IPS-15b (cell line): Measurements from ENCODE around the gene VRK2.

Experiments
- H3K27me3 ChIP-seq: one replicate; pipeline ENCODE4 v1.6.1; 2013; ENCODE audit warnings: low read length; ENCODE audit not compliant: control insufficient read depth, insufficient read depth
- H3K36me3 ChIP-seq: one replicate; pipeline ENCODE4 v1.6.1; 2013; ENCODE audit warnings: low read length; ENCODE audit not compliant: control insufficient read depth, insufficient read depth
- H3K4me1 ChIP-seq: one replicate; pipeline ENCODE4 v1.6.1; 2013; ENCODE audit warnings: mild to moderate bottlenecking, low read length; ENCODE audit not compliant: control insufficient read depth, insufficient read depth
- H3K4me3 ChIP-seq: one replicate; pipeline ENCODE4 v1.5.1; 2013; ENCODE audit warnings: low read depth, low read length
- H3K9ac ChIP-seq: one replicate; pipeline ENCODE4 v1.6.1; 2013; ENCODE audit warnings: low read depth, mild to moderate bottlenecking, low read length
- H3K9me3 ChIP-seq: one replicate; pipeline ENCODE4 v1.6.1; 2013; ENCODE audit warnings: mild to moderate bottlenecking, low read length; ENCODE audit not compliant: control insufficient read depth, insufficient read depth

Gene VRK2

DNA sequence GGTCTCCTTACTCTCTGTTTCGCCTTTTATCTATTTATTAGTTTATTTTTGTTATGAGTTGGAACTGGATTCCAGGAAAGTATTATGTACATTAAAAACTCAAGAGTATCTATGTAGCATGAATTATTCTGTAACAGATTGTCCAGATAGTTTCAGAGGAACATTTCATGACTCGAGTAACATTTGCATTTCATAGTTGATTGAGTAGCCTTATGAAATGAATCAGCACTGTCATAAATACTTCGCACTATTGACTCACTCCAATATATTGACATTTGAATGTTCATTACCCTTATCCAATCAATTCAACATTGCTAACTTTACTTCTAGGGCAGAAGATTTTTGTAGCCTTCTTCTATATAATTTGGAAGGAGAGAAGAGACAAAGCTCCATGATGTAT lies 11.3 kb upstream of the VRK2 start:
- Histone ChIP-seq H3K4me1 (no peaks in the 10 kb centered on the region), H3K27me3 (no peaks in the 10 kb centered on the region), H3K9ac (no peak overlapping the region), H3K9me3 (no peaks in the 10 kb centered on the region), H3K4me3 (no peak overlapping the region), H3K36me3 (no peaks in the 10 kb centered on the region)

DNA sequence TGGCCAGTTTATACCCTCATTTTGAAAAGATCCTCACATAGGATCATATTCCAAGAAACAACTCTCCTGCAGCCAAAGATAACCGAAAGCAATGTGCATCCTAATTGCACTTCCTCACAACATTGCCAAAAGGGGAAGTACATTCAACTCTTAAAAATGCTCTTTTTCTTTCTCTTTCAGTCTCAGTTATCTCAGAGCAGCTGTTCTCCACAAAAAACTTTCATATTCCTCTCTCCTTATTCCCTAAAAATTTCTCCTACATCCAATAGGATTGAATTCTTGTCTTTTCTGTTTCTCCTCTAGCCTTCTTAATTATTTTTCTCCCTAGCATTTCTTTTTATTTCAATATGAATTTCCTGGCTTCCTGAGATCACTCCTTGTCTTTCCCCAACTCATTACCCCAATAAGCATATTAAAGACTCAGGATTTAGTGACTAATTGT lies 7.4 kb upstream of the VRK2 start:
- no peak overlapping the region for H3K9ac ChIP-seq
- no peaks in the 10 kb centered on the region for H3K36me3 ChIP-seq
- no peaks in the 10 kb centered on the region for H3K4me1 ChIP-seq
- H3K27me3 ChIP-seq: no peaks in the 10 kb centered on the region
- no peak overlapping the region for H3K4me3 ChIP-seq
- H3K9me3 ChIP-seq: no peaks in the 10 kb centered on the region

DNA sequence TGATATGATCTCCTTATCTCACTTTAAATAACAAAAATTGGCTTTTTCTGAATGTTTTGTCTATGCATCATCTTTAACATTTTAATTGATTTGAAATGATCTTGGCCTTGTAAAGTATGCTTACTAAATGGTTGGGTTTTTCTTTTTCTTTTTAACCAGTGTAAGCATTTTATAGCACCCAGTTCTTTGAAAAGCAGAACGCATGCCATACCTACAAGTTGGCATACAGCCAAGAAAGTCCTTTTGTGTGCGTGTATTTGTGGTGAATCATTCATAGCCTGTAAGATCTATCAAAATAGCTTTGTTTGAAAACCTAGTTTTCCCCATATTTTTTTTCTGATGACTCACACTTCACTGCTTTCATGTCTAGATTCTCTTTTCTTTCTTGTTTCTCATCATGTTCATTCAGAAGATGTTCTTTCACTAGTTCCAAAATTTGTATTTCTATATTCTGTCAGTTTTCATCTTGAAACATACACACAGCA lies 4.1 kb upstream of the VRK2 start:
- H3K4me3 ChIP-seq: no peak overlapping the region
- H3K27me3 ChIP-seq: no peaks in the 10 kb centered on the region
- no peaks in the 10 kb centered on the region for H3K36me3 ChIP-seq
- H3K4me1 ChIP-seq: peaks cover under 1% of the 10 kb centered on the region
- H3K9ac ChIP-seq: no peak overlapping the region
- H3K9me3 ChIP-seq: no peaks in the 10 kb centered on the region

DNA sequence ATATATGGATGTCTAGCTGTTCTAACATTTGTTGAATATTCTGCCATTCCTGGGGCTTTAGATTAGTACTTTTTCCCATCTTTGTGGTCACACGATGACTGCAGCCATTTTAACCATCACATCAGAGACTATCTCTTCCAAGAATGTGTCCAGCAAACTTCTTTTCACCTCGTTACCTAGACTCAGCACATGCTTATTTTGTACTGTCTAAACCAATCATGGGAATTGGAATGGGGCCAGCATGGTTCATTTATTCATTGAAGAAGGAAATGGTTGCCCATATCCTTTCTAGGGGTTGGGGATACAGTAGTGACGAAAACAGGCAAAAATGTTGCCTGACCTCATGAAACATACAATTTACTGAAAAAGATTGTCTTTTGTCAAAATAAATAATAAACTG lies 2.5 kb upstream of the VRK2 start:
- Histone ChIP-seq H3K9me3 (no peaks in the 10 kb centered on the region), H3K36me3 (no peaks in the 10 kb centered on the region), H3K9ac (no peak overlapping the region), H3K4me3 (no peak overlapping the region), H3K27me3 (no peaks in the 10 kb centered on the region), H3K4me1 (peaks cover 3% of the 10 kb centered on the region)

DNA sequence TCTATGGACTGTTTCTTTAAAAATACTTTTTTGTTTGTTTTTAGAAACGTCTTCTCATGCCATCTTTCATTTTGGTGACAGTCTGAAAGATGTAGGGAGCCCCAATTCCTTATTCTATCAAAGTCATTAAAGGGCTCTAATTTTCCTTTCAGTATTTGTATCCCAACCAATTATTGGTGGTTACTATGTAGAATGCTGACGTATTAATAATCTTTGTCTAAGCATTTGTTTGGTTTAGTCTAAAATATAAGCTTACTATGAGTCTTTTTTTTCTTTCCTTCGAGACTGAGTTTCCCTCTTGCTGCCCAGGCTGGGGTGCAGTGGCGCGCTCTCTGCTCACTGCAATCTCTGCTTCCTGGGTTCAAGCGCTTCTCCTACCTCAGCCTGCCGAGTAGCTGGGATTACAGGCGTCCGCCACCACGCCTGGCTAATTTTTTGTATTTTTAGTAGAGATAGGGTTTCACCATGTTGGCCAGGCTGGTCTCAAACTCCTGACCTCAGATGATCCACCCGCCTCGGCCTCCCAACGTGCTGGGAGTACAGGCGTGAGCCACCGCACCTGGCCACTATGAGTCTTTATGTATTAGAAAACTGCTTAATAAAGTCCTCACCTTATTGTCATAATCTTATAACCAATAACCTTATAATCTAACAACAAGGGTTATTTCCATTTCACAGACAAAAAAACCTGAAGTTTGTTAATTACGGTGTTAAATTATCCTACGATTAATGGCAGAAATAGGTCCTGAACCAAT lies 849 bp upstream of the VRK2 start:
- peak overlapping the region; percentile 56 for H3K9ac ChIP-seq
- peak overlapping the region; percentile 78 for H3K4me3 ChIP-seq
- H3K9me3 ChIP-seq: no peaks in the 10 kb centered on the region
- peaks cover 3% of the 10 kb centered on the region for H3K4me1 ChIP-seq
- no peaks in the 10 kb centered on the region for H3K36me3 ChIP-seq
- H3K27me3 ChIP-seq: no peaks in the 10 kb centered on the region

DNA sequence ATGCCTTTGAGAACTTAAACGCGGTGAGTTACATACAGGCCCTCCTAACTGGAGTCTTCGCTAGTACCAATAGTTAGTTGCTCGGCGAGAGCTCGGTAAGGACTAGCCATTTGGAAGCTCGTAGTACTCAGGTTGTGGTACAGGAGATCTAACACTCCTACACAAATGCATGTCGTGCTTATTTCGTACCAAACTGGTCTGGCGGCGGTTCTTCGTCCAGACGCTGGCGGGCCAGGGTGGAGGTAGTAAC lies 346 bp upstream of the VRK2 start:
- peak overlapping the region; percentile 56 for H3K9ac ChIP-seq
- peaks cover 3% of the 10 kb centered on the region for H3K4me1 ChIP-seq

DNA sequence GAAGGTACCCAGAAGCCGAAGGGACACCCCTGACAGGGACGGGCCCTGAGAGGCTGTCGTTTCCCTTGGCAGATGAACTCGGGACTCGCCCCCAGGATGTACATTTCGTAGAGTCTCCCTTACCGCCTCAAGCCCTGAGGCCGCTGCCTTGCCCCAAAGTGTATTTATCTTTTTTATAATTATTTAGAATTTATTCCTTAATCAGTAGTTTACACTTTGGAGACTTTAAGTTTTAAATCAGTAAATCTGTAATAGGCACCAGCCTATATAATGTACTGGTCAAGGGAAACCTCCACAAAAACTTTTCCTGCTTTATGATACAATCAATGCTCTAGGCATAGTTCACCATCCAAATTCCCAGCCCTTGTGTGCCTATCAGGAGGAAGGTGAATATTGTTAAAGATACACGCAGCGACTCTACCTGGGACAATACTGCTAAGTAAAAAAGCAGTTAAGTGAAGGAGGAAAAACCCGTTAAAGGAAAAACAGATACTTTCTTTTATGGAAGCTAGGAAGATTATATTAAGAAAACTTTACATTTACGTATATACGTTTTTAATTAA lies 848 bp downstream of the VRK2 start:
- Histone ChIP-seq H3K4me3 (peak overlapping the region; percentile 78), H3K9me3 (no peaks in the 10 kb centered on the region), H3K36me3 (no peaks in the 10 kb centered on the region), H3K4me1 (peaks cover 3% of the 10 kb centered on the region), H3K27me3 (no peaks in the 10 kb centered on the region), H3K9ac (peak overlapping the region; percentile 57)

More for the DNA sequence above, 346 bp upstream of the VRK2 start:
- Histone ChIP-seq H3K4me3 (peak overlapping the region; percentile 78), H3K27me3 (no peaks in the 10 kb centered on the region), H3K9me3 (no peaks in the 10 kb centered on the region), H3K36me3 (no peaks in the 10 kb centered on the region)

DNA sequence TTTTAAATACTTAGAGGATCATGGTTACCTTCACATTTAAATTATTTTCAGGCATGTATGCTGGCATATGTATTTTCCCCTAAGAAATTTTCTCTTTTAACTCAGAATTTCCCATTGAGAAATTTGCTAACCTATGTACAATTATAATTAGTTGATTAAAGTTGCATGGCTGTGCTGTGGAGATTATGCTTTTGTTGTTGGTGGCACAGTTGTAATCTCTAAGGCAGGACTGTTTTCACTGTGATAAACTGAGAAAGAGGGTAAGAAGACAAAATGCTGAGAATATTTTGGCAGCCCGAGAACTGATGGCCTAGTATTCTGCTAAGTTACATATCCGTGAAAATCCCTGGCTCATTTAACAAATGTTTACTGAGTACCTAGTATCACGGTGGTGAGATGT lies 1.4 kb downstream of the VRK2 start:
- no peak overlapping the region for H3K9ac ChIP-seq
- peaks cover 3% of the 10 kb centered on the region for H3K4me1 ChIP-seq
- no peaks in the 10 kb centered on the region for H3K36me3 ChIP-seq
- H3K4me3 ChIP-seq: peak overlapping the region; percentile 78
- no peaks in the 10 kb centered on the region for H3K9me3 ChIP-seq
- H3K27me3 ChIP-seq: no peaks in the 10 kb centered on the region

DNA sequence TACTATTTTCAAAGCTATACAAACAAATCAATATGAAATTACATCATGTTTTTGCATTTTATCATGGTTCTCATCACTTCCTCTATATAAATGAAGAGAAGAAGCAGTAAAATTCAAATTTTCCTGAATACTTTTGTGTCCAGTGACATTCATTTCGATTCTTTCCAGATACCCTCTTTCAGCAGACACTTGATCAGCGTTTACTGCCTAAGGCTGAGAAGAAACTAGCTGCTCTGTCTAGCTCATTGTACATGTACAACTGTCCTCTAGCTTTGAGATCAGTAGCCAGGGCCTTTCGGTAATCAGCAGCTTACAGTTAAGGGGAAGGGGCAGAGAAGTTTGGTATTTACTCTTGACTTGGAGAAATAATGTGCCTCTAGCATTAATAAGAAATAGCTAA lies 4.8 kb downstream of the VRK2 start:
- Histone ChIP-seq H3K4me3 (no peak overlapping the region), H3K9me3 (no peaks in the 10 kb centered on the region), H3K4me1 (peaks cover 9% of the 10 kb centered on the region), H3K27me3 (no peaks in the 10 kb centered on the region), H3K36me3 (no peaks in the 10 kb centered on the region), H3K9ac (no peak overlapping the region)

DNA sequence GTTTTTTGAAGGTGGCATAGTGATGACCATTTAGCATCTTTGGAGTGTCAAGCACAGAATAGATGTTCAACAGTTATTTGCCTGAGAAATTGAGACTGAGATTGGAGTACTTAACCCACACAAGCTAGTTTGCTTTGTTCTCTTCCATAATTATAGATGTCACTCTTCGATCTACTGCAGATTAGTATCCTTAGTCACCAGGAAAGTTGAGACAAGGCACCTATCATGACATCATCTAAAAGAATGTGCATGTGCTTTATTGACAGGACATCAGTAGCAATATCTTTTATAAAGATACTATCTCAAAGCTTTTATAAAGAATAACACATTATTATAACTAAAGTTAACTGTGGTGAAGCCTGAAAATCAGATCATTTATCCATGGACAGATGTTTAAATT lies 6.4 kb downstream of the VRK2 start:
- H3K27me3 ChIP-seq: no peaks in the 10 kb centered on the region
- no peaks in the 10 kb centered on the region for H3K9me3 ChIP-seq
- H3K4me3 ChIP-seq: no peak overlapping the region
- H3K9ac ChIP-seq: no peak overlapping the region
- no peaks in the 10 kb centered on the region for H3K36me3 ChIP-seq
- peaks cover 13% of the 10 kb centered on the region for H3K4me1 ChIP-seq

DNA sequence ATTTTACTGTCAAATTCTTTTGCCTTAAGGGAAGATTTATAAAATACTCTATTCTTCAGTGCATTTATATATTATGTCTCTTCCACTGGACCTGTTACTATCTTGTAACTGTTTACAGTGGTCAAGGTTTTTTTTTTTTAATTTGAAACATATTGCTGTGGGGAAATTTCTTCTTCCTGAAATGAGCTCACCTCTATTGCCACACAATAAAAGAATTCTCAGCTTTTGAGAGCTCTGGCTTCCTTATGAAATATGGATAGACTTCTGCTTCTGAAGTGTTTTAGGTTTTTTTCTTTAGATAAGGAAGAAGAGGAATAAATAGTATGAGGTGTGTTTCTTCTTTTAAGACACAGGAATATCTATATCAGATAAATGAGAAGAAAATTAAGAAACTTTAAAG lies 7.7 kb downstream of the VRK2 start:
- H3K9me3 ChIP-seq: no peaks in the 10 kb centered on the region
- H3K4me3 ChIP-seq: no peak overlapping the region
- H3K4me1 ChIP-seq: peaks cover 16% of the 10 kb centered on the region
- no peak overlapping the region for H3K9ac ChIP-seq
- no peaks in the 10 kb centered on the region for H3K36me3 ChIP-seq
- H3K27me3 ChIP-seq: no peaks in the 10 kb centered on the region

DNA sequence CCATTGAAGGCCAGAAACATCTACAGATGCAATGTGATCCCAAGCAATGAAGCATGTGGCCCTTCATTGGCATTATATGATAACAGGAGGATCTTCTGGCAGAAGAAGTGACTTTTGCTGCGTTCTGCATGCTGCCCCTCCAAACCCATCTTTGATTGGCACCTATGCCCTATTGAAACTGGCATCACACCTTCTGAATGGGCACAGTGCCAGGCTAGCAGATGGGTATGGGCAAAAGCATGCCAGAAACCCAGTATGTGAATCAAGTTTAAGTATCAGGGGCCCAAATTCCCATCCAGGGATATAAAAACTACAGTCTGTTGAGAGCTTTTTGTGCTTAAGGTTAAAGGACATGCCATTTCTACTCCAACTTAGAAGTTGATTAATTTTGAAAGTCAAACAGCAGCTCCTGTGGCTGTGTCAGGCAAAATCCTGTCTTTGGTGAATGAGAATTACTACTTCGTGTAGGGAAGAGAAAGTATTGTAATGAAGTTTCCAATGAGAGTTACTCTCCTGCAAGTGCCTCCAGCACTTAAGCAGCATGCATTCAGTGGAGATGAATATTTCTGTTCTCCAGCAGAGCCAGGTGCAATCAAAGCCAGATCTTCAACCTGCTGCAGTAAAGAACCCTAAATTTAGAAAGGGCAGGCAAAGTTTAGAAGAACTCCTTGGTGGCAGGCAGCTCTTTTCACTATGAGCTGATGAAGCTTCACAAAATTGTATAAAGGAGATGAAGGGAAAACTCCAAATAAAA lies 8.6 kb downstream of the VRK2 start:
- H3K36me3 ChIP-seq: no peaks in the 10 kb centered on the region
- peaks cover 16% of the 10 kb centered on the region for H3K4me1 ChIP-seq
- H3K9ac ChIP-seq: no peak overlapping the region
- H3K4me3 ChIP-seq: no peak overlapping the region
- no peaks in the 10 kb centered on the region for H3K9me3 ChIP-seq
- H3K27me3 ChIP-seq: no peaks in the 10 kb centered on the region
